ENCODE results near the gene MTHFSD.

The MTHFSD gene

GRCh38 chr16:86494039-86494564 is 60.9 kb downstream of the MTHFSD start:
- no peak overlapping the region for H3K4me3 ChIP-seq (ENCODE audit: low read depth in 1 of 2, low read length in 2 of 2)
- no peak overlapping the region for H3K27ac ChIP-seq (ENCODE audit: low read length)
- no peak overlapping the region for H3K9ac ChIP-seq (ENCODE audit: low read depth, low read length)
- no peaks in the 10 kb centered on the region for H3K9me3 ChIP-seq (ENCODE audit: insufficient read depth, low read length, severe bottlenecking)
- peaks cover 12% of the 10 kb centered on the region for H3K27me3 ChIP-seq (ENCODE audit: insufficient read depth, low read length, poor library complexity)
- no peak overlapping the region for H3K4me2 ChIP-seq (ENCODE audit: insufficient read depth, low read length)
- no peak for DNase-seq
- ATAC-seq (ENCODE audit: insufficient read depth, low read depth) = no peak
- no peaks in the 10 kb centered on the region for H3K4me1 ChIP-seq (ENCODE audit: insufficient read depth, low read length)
- no peak overlapping the region for H2AFZ ChIP-seq (ENCODE audit: low read depth, low read length)
- no peaks in the 10 kb centered on the region for H4K20me1 ChIP-seq (ENCODE audit: insufficient read depth, low read length)
- no peaks in the 10 kb centered on the region for H3K36me3 ChIP-seq (ENCODE audit: insufficient read depth, low read length)
- TF ChIP-seq EZH2 (IDR thresholded peaks at IDR 0.05; ENCODE audit: borderline replicate concordance, low read depth, low read length, severe bottlenecking) (no peak), CTCF (IDR thresholded peaks at IDR 0.05; ENCODE audit: borderline replicate concordance, extremely low read depth, low read length, poor library complexity, severe bottlenecking) (no peak)
- H3K79me2 ChIP-seq (ENCODE audit: insufficient read depth, low read length) = no peaks in the 10 kb centered on the region

- H3K27ac ChIP-seq (ENCODE audit: low read length) = no peak overlapping the region
- ATAC-seq (ENCODE audit: insufficient read depth, low read depth) = no peak
- H3K79me2 ChIP-seq (ENCODE audit: insufficient read depth, low read length) = no peaks in the 10 kb centered on the region
- H3K4me3 ChIP-seq (ENCODE audit: low read depth in 1 of 2, low read length in 2 of 2) = no peak overlapping the region
- no peak overlapping the region for H3K9ac ChIP-seq (ENCODE audit: low read depth, low read length)
- H3K27me3 ChIP-seq (ENCODE audit: insufficient read depth, low read length, poor library complexity) = peaks cover 11% of the 10 kb centered on the region
- no peaks in the 10 kb centered on the region for H3K9me3 ChIP-seq (ENCODE audit: insufficient read depth, low read length, severe bottlenecking)
- TF ChIP-seq EZH2 (IDR thresholded peaks at IDR 0.05; ENCODE audit: borderline replicate concordance, low read depth, low read length, severe bottlenecking) (no peak), CTCF (IDR thresholded peaks at IDR 0.05; ENCODE audit: borderline replicate concordance, extremely low read depth, low read length, poor library complexity, severe bottlenecking) (no peak)
- no peak overlapping the region for H3K4me2 ChIP-seq (ENCODE audit: insufficient read depth, low read length)
- no peak overlapping the region for H2AFZ ChIP-seq (ENCODE audit: low read depth, low read length)
- no peaks in the 10 kb centered on the region for H3K36me3 ChIP-seq (ENCODE audit: insufficient read depth, low read length)
- no peak for DNase-seq
- H3K4me1 ChIP-seq (ENCODE audit: insufficient read depth, low read length) = no peaks in the 10 kb centered on the region
- H4K20me1 ChIP-seq (ENCODE audit: insufficient read depth, low read length) = no peaks in the 10 kb centered on the region
Measured at GRCh38 chr16:86492961-86493629, 61.9 kb downstream of the MTHFSD start.

DNA sequence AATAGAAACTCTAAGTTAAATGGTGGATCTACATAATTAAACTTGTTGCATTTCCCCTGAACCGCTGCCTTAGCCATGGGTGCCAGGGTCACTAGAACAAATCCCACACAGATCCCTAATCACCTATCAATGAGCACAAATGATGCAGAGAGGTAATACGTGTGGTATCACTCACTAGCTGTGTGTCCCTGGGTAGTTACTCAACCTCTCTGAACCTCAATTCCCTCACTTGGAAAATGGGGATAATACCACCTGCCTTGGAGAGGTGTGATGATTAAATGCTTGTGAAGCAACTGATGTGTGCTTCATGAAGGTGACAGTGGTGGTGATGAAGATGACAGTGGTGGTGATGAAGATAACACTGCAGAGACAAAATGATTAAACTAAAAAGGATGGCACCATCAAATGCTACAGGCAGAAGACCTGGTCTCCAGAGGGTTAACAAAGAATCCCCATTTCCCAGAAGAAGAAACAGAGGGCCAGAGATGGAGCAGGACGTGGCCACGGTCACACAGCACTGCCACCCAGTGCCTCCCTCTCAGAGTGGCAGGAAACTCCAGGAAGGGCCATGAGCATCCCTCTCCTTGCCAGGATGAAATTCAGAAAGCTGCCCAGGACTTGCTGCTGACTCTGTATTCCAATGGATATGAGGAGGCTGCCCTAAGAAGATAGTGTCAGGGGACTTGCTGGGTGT is 62.6 kb downstream of the MTHFSD start:
- TF ChIP-seq EZH2 (IDR thresholded peaks at IDR 0.05; ENCODE audit: borderline replicate concordance, low read depth, low read length, severe bottlenecking) (no peak), CTCF (IDR thresholded peaks at IDR 0.05; ENCODE audit: borderline replicate concordance, extremely low read depth, low read length, poor library complexity, severe bottlenecking) (no peak)
- Histone ChIP-seq H2AFZ (ENCODE audit: low read depth, low read length) (no peak overlapping the region), H3K36me3 (ENCODE audit: insufficient read depth, low read length) (no peaks in the 10 kb centered on the region), H3K27ac (ENCODE audit: low read length) (no peak overlapping the region), H3K27me3 (ENCODE audit: insufficient read depth, low read length, poor library complexity) (peaks cover 11% of the 10 kb centered on the region), H4K20me1 (ENCODE audit: insufficient read depth, low read length) (no peaks in the 10 kb centered on the region), H3K4me3 (ENCODE audit: low read depth in 1 of 2, low read length in 2 of 2) (no peak overlapping the region), H3K4me2 (ENCODE audit: insufficient read depth, low read length) (no peak overlapping the region), H3K79me2 (ENCODE audit: insufficient read depth, low read length) (no peaks in the 10 kb centered on the region), H3K9ac (ENCODE audit: low read depth, low read length) (no peak overlapping the region), H3K4me1 (ENCODE audit: insufficient read depth, low read length) (no peaks in the 10 kb centered on the region), H3K9me3 (ENCODE audit: insufficient read depth, low read length, severe bottlenecking) (no peaks in the 10 kb centered on the region)
- DNase-seq (no peak), ATAC-seq (ENCODE audit: insufficient read depth, low read depth) (no peak)

Data from DND-41 (cell line).